Adrenal gland (tissue), 12 donors: Measurements from ENCODE around the gene PRR7. TPM values are rescaled to one million over a fixed set of nuclear protein-coding genes. Genes with fewer than 3 reads are reported as not detected.

Source experiments
- DNase-seq, 7 donors: peaks; one replicate each; pipeline ENCODE4 v3.0.0-alpha.2; 2019 to 2020
- H3K27ac ChIP-seq, 5 donors: fragments of 200-600 bp; sonication (generic) in 4 of 5; 1 replicate in 3 of 5; 2 replicates in 2 of 5; pipeline versions ENCODE4 v1.5.1 to v1.8.0; 2016 to 2020; ENCODE audit warnings: mild to moderate bottlenecking in 1 of 5
- H3K27me3 ChIP-seq: fragments of 200-600 bp; 2 replicates; pipeline ENCODE4 v1.8.0; 2021
- H3K36me3 ChIP-seq, 2 donors: fragments of 200-600 bp; replicated peaks in 1 of 2; 1 replicate in 1 of 2; 2 replicates in 1 of 2; pipeline versions ENCODE4 v1.5.1 to v1.8.0; 2018 to 2022
- H3K4me1 ChIP-seq, 2 donors: fragments of 200-600 bp; replicated peaks in 1 of 2; 1 replicate in 1 of 2; 2 replicates in 1 of 2; pipeline versions ENCODE4 v1.5.1 to v1.8.0; 2018 to 2021
- H3K4me3 ChIP-seq, 4 donors: fragments of 200-600 bp; sonication (generic) in 3 of 4; one replicate each; pipeline ENCODE4 v1.5.1; 2016 to 2018
- H3K9me3 ChIP-seq, 3 donors: fragments of 200-600 bp; sonication (generic) in 1 of 3; replicated peaks in 1 of 3; 1 replicate in 2 of 3; 2 replicates in 1 of 3; pipeline versions ENCODE4 v1.5.1 to v1.8.0; 2016 to 2021
- POLR2A ChIP-seq, 2 donors: fragments of 450-650 bp; IDR thresholded peaks; one replicate each; pipeline ENCODE4 v1.6.1; 2017; ENCODE audit warnings: antibody characterized with exemption in 2 of 2, mild to moderate bottlenecking in 2 of 2, moderate library complexity in 1 of 2
- WGBS, 4 donors: extraction: QIAGEN DNeasy Blood & Tissue Kit in 2 of 4; methylation state at CpG; one replicate each; pipeline versions ENCODE4 v1.1.5 to v1.1.7; 2013 to 2017; 5-methylcytosine and 5-hydroxymethylcytosine counted together
- intact Hi-C, 2 donors: fragments of 100-400 bp; cut with DNase I; formaldehyde crosslinking; loops; one replicate each; pipeline versions ENCODE4 v1.14.1 to v1.15.0; 2022 to 2023
- polyA plus RNA-seq, 3 donors: library from polyadenylated mRNA; stranded (reverse); fragments of 200-250 nt in 2 of 3; fragments of 350-450 nt in 1 of 3; fragmentation: Illumina TruSeq in 1 of 3; extraction: RNeasy Lipid Tissue Mini Kit (QIAGEN cat#74804) in 1 of 3; gene quantifications; one replicate each; pipeline ENCODE4 v1.2.3, GENCODE V29; 2013 to 2014
- total RNA-seq, 9 donors: library from RNA; depleted of rRNA in 4 of 9; stranded (reverse); fragments of >200 nt in 4 of 9; fragments of 120-200 nt in 1 of 9; fragmentation: NEBNext Ultra II Directional in 1 of 9; extraction: Animal tissue kit (Norgen Biotek cat#: 25700) in 1 of 9; gene quantifications; one replicate each; pipeline versions ENCODE4 v1.1.0 to v1.2.4, GENCODE V29; 2013 to 2023
- TF ChIP-seq, protein P1 (sequence below), 6 experiments: fragments of 450-650 bp in 4 of 6; fragments of 200-600 bp in 2 of 6; sonication (generic) in 1 of 6; IDR thresholded peaks; 1 replicate in 5 of 6; 2 replicates in 1 of 6; pipeline versions ENCODE4 v1.5.1 to v1.8.0; 2016 to 2021; ENCODE audit warnings: antibody characterized with exemption in 6 of 6, mild to moderate bottlenecking in 2 of 6, moderate library complexity in 1 of 6
- donor health status: healthy with polysubstance abuse.
- donor health status: Bipolar disorder and iron deficiency.
- donor health status: DM: yes; HTN: yes; CAD: no.
- donor health status: DM: no; HTN: no; CAD: no.
- donor health status: DM: no; HTN: no; CAD: no.
- donor health status: DM: yes; HTN: yes; CAD: no.

Gene PRR7
- total and polyA plus RNA-seq, 12 donors: 0.55 to 13.5 (median 6.1) TPM; not detected in 1

DNA sequence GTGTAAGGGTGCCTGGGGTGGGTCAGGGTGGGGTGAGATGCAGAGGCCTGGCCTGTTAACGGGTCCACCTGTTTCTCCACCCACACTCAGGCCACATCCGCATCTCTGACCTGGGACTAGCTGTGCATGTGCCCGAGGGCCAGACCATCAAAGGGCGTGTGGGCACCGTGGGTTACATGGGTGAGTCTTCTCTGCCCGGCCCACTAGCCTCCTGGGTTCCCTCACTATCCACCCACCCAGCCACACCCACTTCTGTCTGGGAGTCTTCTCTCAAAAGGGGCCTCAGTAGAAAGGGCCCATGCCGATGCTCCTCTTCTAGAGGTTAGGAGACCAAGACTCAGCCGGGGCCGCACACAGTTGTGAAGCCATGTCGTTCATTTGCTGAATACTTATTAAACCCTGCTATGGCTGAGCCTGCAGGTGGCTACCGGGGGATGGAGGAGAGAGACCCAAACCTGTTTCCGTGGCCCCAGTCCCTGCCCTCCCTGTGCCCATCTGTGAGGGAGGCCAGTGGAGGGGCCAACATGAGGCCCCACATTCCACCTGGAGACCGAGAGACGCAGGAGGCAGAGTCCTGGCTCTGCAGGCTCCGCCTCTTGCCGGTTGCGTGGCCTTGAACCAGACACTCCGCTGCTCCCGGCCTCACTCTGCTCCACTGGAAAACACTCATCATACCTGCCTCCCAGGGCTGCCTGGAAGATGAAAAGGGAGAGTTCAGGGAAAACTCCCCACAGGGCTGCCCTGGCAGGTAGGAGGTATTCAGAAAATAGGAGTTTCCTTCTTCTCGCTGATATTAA is 11.5 kb upstream of the PRR7 start:
- Histone ChIP-seq H3K27me3 (no peaks in the 10 kb centered on the region), H3K36me3 (peaks cover 0 to 45% of the 10 kb centered on the region in 2 donors), H3K4me3 (no peak overlapping the region), H3K9me3 (no peaks in the 10 kb centered on the region), H3K27ac (peak overlapping the region in 1 of 5 donors; percentile 58), H3K4me1 (peaks cover 0 to 9% of the 10 kb centered on the region in 2 donors)
- DNase-seq: peak; percentile 59 to 85 (median 77)
- WGBS, 4 donors: 70 to 84% (median 79%) methylated on average over 15 to 20 of the region's 20 CpGs
- intact Hi-C loops: no loop called here
- TF ChIP-seq POLR2A (IDR thresholded peaks at IDR 0.05): no peak

- H3K9me3 ChIP-seq: no peaks in the 10 kb centered on the region
- H3K27ac ChIP-seq: peak overlapping the region in 1 of 5 donors; percentile 58
- intact Hi-C loops: no loop called here
- peaks cover 0 to 4% of the 10 kb centered on the region in 2 donors for H3K4me1 ChIP-seq
- TF ChIP-seq, protein P1, sequence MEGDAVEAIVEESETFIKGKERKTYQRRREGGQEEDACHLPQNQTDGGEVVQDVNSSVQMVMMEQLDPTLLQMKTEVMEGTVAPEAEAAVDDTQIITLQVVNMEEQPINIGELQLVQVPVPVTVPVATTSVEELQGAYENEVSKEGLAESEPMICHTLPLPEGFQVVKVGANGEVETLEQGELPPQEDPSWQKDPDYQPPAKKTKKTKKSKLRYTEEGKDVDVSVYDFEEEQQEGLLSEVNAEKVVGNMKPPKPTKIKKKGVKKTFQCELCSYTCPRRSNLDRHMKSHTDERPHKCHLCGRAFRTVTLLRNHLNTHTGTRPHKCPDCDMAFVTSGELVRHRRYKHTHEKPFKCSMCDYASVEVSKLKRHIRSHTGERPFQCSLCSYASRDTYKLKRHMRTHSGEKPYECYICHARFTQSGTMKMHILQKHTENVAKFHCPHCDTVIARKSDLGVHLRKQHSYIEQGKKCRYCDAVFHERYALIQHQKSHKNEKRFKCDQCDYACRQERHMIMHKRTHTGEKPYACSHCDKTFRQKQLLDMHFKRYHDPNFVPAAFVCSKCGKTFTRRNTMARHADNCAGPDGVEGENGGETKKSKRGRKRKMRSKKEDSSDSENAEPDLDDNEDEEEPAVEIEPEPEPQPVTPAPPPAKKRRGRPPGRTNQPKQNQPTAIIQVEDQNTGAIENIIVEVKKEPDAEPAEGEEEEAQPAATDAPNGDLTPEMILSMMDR (IDR thresholded peaks at IDR 0.05): no peak
- no peak for TF ChIP-seq POLR2A (IDR thresholded peaks at IDR 0.05)
- no peak overlapping the region for H3K4me3 ChIP-seq
- DNase-seq: peak in 1 of 7 donors; percentile 19
- peaks cover 0 to 47% of the 10 kb centered on the region in 2 donors for H3K36me3 ChIP-seq
- WGBS, 4 donors: 92 to 94% (median 94%) methylated on average over 20 to 37 of the region's 37 CpGs
- H3K27me3 ChIP-seq: no peaks in the 10 kb centered on the region
Measured at GRCh38 chr5:177435847-177436536, 10.6 kb upstream of the PRR7 start.

GRCh38 chr5:177437623-177438022 is 9.0 kb upstream of the PRR7 start:
- Histone ChIP-seq H3K4me3 (no peak overlapping the region), H3K4me1 (peaks cover 0 to 4% of the 10 kb centered on the region in 2 donors), H3K27ac (no peak overlapping the region), H3K9me3 (no peaks in the 10 kb centered on the region), H3K27me3 (no peaks in the 10 kb centered on the region), H3K36me3 (peaks cover 0 to 50% of the 10 kb centered on the region in 2 donors)
- no peak for TF ChIP-seq POLR2A (IDR thresholded peaks at IDR 0.05)
- TF ChIP-seq, protein P1 (IDR thresholded peaks at IDR 0.05): no peak
- DNase-seq: no peak
- intact Hi-C loops: no loop called here
- WGBS, 4 donors: 67 to 89% (median 79%) methylated on average over 4 of the region's 4 CpGs

DNA sequence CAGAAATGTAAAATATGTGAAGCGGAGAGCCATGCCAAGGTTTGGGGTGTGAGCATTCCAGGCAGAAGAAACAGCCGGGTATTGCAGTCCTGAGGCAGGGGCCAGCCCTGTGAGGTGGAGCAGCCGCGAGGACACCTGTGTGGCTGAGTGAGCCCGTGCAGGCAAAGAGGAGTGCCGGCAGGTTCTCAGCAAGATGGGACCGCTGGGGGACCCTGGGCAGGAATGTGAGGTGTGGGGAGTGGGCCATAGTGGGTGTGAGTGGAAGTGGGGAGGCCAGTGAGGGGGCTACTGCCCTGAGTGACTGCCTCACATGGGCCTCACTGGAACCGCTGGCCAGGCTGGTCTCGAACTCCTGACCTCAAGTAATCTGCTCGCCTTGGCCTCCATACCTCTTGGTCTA is 8.1 kb upstream of the PRR7 start:
- H3K27ac ChIP-seq: no peak overlapping the region
- no peaks in the 10 kb centered on the region for H3K9me3 ChIP-seq
- DNase-seq: peak in 1 of 7 donors; percentile 11
- 91 to 96% (median 94%) methylated on average over 9 to 10 of the region's 10 CpGs for WGBS, 4 donors
- H3K36me3 ChIP-seq: peaks cover 0 to 42% of the 10 kb centered on the region in 2 donors
- H3K4me3 ChIP-seq: no peak overlapping the region
- H3K4me1 ChIP-seq: peaks cover 0 to 4% of the 10 kb centered on the region in 2 donors
- intact Hi-C loops: no loop called here
- TF ChIP-seq POLR2A (IDR thresholded peaks at IDR 0.05): no peak
- TF ChIP-seq, protein P1 (IDR thresholded peaks at IDR 0.05): no peak
- H3K27me3 ChIP-seq: no peaks in the 10 kb centered on the region
